Measurements from ENCODE around the gene SYT14.

SYT14 gene

GRCh38 chr1:209931141-209931540 is 6.9 kb upstream of the SYT14 start:
- no peak for DNase-seq (ENCODE audit: low spot score)
- TF ChIP-seq CTCF (IDR thresholded peaks at IDR 0.05; ENCODE audit: extremely low read depth, insufficient read depth, missing control alignments) = no peak
- in situ Hi-C loops (cut with MboI; ENCODE audit: low pct_unique_long_range_greater_than_20kb, low sequenced_read_pairs, unreplicated experiment) = no loop called here

- in situ Hi-C loops (cut with MboI; ENCODE audit: low pct_unique_long_range_greater_than_20kb, low sequenced_read_pairs, unreplicated experiment) = no loop called here
- no peak for TF ChIP-seq CTCF (IDR thresholded peaks at IDR 0.05; ENCODE audit: extremely low read depth, insufficient read depth, missing control alignments)
- no peak for DNase-seq (ENCODE audit: low spot score)
These were observed 1.9 kb upstream of the SYT14 start for GRCh38 chr1:209936125-209936524.

- no peak for DNase-seq (ENCODE audit: low spot score)
- in situ Hi-C loops (cut with MboI; ENCODE audit: low pct_unique_long_range_greater_than_20kb, low sequenced_read_pairs, unreplicated experiment) = no loop called here
- no peak for TF ChIP-seq CTCF (IDR thresholded peaks at IDR 0.05; ENCODE audit: extremely low read depth, insufficient read depth, missing control alignments)
These were observed 7.4 kb downstream of the SYT14 start for GRCh38 chr1:209945377-209945776.

- in situ Hi-C loops (cut with MboI; ENCODE audit: low pct_unique_long_range_greater_than_20kb, low sequenced_read_pairs, unreplicated experiment) = no loop called here
- no peak for DNase-seq (ENCODE audit: low spot score)
- TF ChIP-seq CTCF (IDR thresholded peaks at IDR 0.05; ENCODE audit: extremely low read depth, insufficient read depth, missing control alignments) = no peak
These were observed 10.1 kb downstream of the SYT14 start for GRCh38 chr1:209948155-209948554.

- TF ChIP-seq CTCF (IDR thresholded peaks at IDR 0.05; ENCODE audit: extremely low read depth, insufficient read depth, missing control alignments) = no peak
- in situ Hi-C loops (cut with MboI; ENCODE audit: low pct_unique_long_range_greater_than_20kb, low sequenced_read_pairs, unreplicated experiment) = no loop called here
- DNase-seq (ENCODE audit: low spot score) = no peak
These were observed 18.1 kb downstream of the SYT14 start for GRCh38 chr1:209956116-209956515.

- in situ Hi-C loops (cut with MboI; ENCODE audit: low pct_unique_long_range_greater_than_20kb, low sequenced_read_pairs, unreplicated experiment) = no loop called here
- no peak for TF ChIP-seq CTCF (IDR thresholded peaks at IDR 0.05; ENCODE audit: extremely low read depth, insufficient read depth, missing control alignments)
- DNase-seq (ENCODE audit: low spot score) = no peak
These were observed 21.6 kb downstream of the SYT14 start for GRCh38 chr1:209959623-209960022.

GRCh38 chr1:209960926-209961325 is 22.9 kb downstream of the SYT14 start:
- in situ Hi-C loops (cut with MboI; ENCODE audit: low pct_unique_long_range_greater_than_20kb, low sequenced_read_pairs, unreplicated experiment) = no loop called here
- no peak for TF ChIP-seq CTCF (IDR thresholded peaks at IDR 0.05; ENCODE audit: extremely low read depth, insufficient read depth, missing control alignments)
- DNase-seq (ENCODE audit: low spot score) = no peak
